HepG2 (cell line): Measurements from ENCODE around the gene C16orf89. TPM values are rescaled to one million over a fixed set of nuclear protein-coding genes. Genes with fewer than 3 reads are reported as not detected.
A peak's percentile ranks its signal among the peaks of the same experiment; 100 is the strongest.
"Not testable (repeated sequence)": the region's sequence is repeated elsewhere in the genome, so short reads cannot be mapped to it uniquely, and the experiment has no call there.

ENCODE experiments used
- ARID4A ChIP-seq: sonication (generic); formaldehyde crosslinking; IDR thresholded peaks from 2 replicates; pipeline ENCODE4 v1.5.0; 2020; ENCODE audit warnings: mild to moderate bottlenecking, missing genetic modification reagents, borderline replicate concordance
- BATF2 ChIP-seq: sonication (generic); formaldehyde crosslinking; IDR thresholded peaks from 2 replicates; pipeline ENCODE4 v1.8.0; 2022; ENCODE audit warnings: mild to moderate bottlenecking, missing genetic modification reagents, moderate library complexity
- ESRRA ChIP-seq: sonication (generic); formaldehyde crosslinking; IDR thresholded peaks from 2 replicates; pipeline ENCODE4 v1.5.1; 2020; ENCODE audit warnings: mild to moderate bottlenecking, low read depth, missing genetic modification reagents
- HNF1A ChIP-seq, 2 experiments: sonication (generic) in 1 of 2; formaldehyde crosslinking in 1 of 2; IDR thresholded peaks; 2 replicates each; pipeline versions ENCODE4 v1.4.0 to v1.6.1; 2016 to 2020; ENCODE audit warnings: borderline replicate concordance in 1 of 2, low read depth in 1 of 2, mild to moderate bottlenecking in 1 of 2, missing genetic modification reagents in 1 of 2
- MED1 ChIP-seq: sonication (generic); formaldehyde crosslinking; IDR thresholded peaks from 2 replicates; pipeline ENCODE4 v1.4.0; 2020; ENCODE audit warnings: missing genetic modification reagents
- MEIS2 ChIP-seq: sonication (generic); formaldehyde crosslinking; IDR thresholded peaks from 2 replicates; pipeline ENCODE4 v1.9.0; 2021; ENCODE audit warnings: mild to moderate bottlenecking, missing genetic modification reagents
- UBTF ChIP-seq: sonication (generic); formaldehyde crosslinking; IDR thresholded peaks from 2 replicates; pipeline ENCODE4 v1.4.0; 2020; ENCODE audit warnings: mild to moderate bottlenecking, missing genetic modification reagents
- WIZ ChIP-seq: sonication (generic); formaldehyde crosslinking; IDR thresholded peaks from 2 replicates; pipeline ENCODE4 v1.5.1; 2020; ENCODE audit warnings: mild to moderate bottlenecking, missing genetic modification reagents
- ZFX ChIP-seq: sonication (generic); formaldehyde crosslinking; IDR thresholded peaks from 2 replicates; pipeline ENCODE4 v1.4.0; 2020; ENCODE audit warnings: mild to moderate bottlenecking, low read depth, missing genetic modification reagents, moderate library complexity
- ZNF687 ChIP-seq: sonication (generic); formaldehyde crosslinking; IDR thresholded peaks from 2 replicates; pipeline ENCODE4 v1.5.1; 2020; ENCODE audit warnings: mild to moderate bottlenecking, missing genetic modification reagents, moderate library complexity
- ZSCAN25 ChIP-seq: sonication (generic); formaldehyde crosslinking; IDR thresholded peaks from 2 replicates; pipeline ENCODE4 v1.8.0; 2022; ENCODE audit warnings: mild to moderate bottlenecking, missing genetic modification reagents
- polyA plus RNA-seq, 8 experiments: library from polyadenylated mRNA; depleted of rRNA in 3 of 8; stranded (reverse) in 7 of 8; unstranded in 1 of 8; fragments of >200 nt; fragmentation: Illumina TruSeq in 4 of 8; extraction: Trizol in 4 of 8; gene quantifications; 2 replicates each; pipeline versions ENCODE4 v1.2.1 to v1.2.3, GENCODE V29; 2011 to 2016; ENCODE audit warnings: low read depth in 4 of 8, missing spikeins in 1 of 8, mixed read lengths in 1 of 8; ENCODE audit not compliant: insufficient read depth in 1 of 8
- total RNA-seq, 5 experiments: library from RNA; depleted of rRNA; stranded (reverse); fragments of >200 nt; fragmentation: Illumina TruSeq; extraction: Trizol; gene quantifications; 2 replicates each; pipeline ENCODE4 v1.2.3, GENCODE V29; 2016; ENCODE audit warnings: low read depth in 1 of 5

The C16orf89 gene
- total and polyA plus RNA-seq, 2 of the 13 experiments (the other 11 are each of a cell fraction or from before 2014, with no cell fraction given): 1.9 to 3.4 TPM

GRCh38 chr16:5097470-5098220, 31.9 kb upstream of the C16orf89 start, which contains the start of gene EEF2KMT (continued):
- peak; percentile 95 for TF ChIP-seq ZFX
- peak; percentile 53 for TF ChIP-seq MED1 (CRISPR knock-in tag)
- TF ChIP-seq UBTF (CRISPR knock-in tag): peak; percentile 96
- peak; percentile 90 for TF ChIP-seq ZNF687 (CRISPR knock-in tag)
- TF ChIP-seq ARID4A (CRISPR knock-in tag): peak; percentile 98
- TF ChIP-seq MEIS2 (CRISPR knock-in tag): peak; percentile 61; the same call in 1 of the 2 replicates
- TF ChIP-seq BATF2 (CRISPR knock-in tag): peak; percentile 87; the same call in 1 of the 2 replicates
- TF ChIP-seq HNF1A (IDR thresholded peaks at IDR 0.05; ENCODE audit: low read depth): not testable (repeated sequence)
- TF ChIP-seq HNF1A (CRISPR knock-in tag; IDR thresholded peaks at IDR 0.05; ENCODE audit: borderline replicate concordance): peak; percentile 78
- peak; percentile 31; the same call in 1 of the 2 replicates for TF ChIP-seq WIZ
- TF ChIP-seq ZSCAN25 (CRISPR knock-in tag): peak; percentile 63
- peak; percentile 64; the same call in 1 of the 2 replicates for TF ChIP-seq ESRRA (CRISPR knock-in tag)
